GM18502 (cell line): ENCODE results near the gene APBA1.
"Not testable (repeated sequence)": the region's sequence is repeated elsewhere in the genome, so short reads cannot be mapped to it uniquely, and the experiment has no call there.

Source experiments
- ATAC-seq: cut with Tn5 transposase; IDR thresholded peaks from one replicate; pipeline ENCODE4 v1.9.1; 2021; ENCODE audit warnings: mild to moderate bottlenecking; ENCODE audit not compliant: unreplicated experiment, poor library complexity

The APBA1 gene

GRCh38 chr9:69456201-69456600 is 216.0 kb downstream of the APBA1 start:
- no peak for ATAC-seq

- no peak for ATAC-seq
Observed at GRCh38 chr9:69455311-69455710, 216.9 kb downstream of the APBA1 start.

GRCh38 chr9:69454321-69454720 is 217.8 kb downstream of the APBA1 start:
- no peak for ATAC-seq

GRCh38 chr9:69453746-69454145 is 218.4 kb downstream of the APBA1 start:
- ATAC-seq, result no peak

GRCh38 chr9:69452110-69452782 is 219.9 kb downstream of the APBA1 start:
- no peak for ATAC-seq

GRCh38 chr9:69446496-69446895 is 225.7 kb downstream of the APBA1 start:
- no peak for ATAC-seq

- no peak for ATAC-seq
Observed at GRCh38 chr9:69445251-69445650, 226.9 kb downstream of the APBA1 start.

GRCh38 chr9:69444791-69445190 is 227.4 kb downstream of the APBA1 start:
- ATAC-seq, result no peak

GRCh38 chr9:69444021-69444420 is 228.2 kb downstream of the APBA1 start:
- ATAC-seq, result no peak

- no peak for ATAC-seq
Observed at GRCh38 chr9:69443178-69443577, 229.0 kb downstream of the APBA1 start.

- no peak for ATAC-seq
Observed at GRCh38 chr9:69442486-69442885, 229.7 kb downstream of the APBA1 start.

- ATAC-seq, result not testable (repeated sequence)
Observed at GRCh38 chr9:69440254-69440955, 231.8 kb downstream of the APBA1 start.

GRCh38 chr9:69439654-69440053 is 232.5 kb downstream of the APBA1 start:
- ATAC-seq, result not testable (repeated sequence)

- no peak for ATAC-seq
Observed at GRCh38 chr9:69433968-69434367, 238.2 kb downstream of the APBA1 start.

GRCh38 chr9:69433392-69433791 is 238.8 kb downstream of the APBA1 start:
- ATAC-seq, result no peak

GRCh38 chr9:69432623-69433022 is 239.5 kb downstream of the APBA1 start:
- no peak for ATAC-seq

- ATAC-seq, result no peak
Observed at GRCh38 chr9:69431777-69432176, 240.4 kb downstream of the APBA1 start.

GRCh38 chr9:69431203-69431602 is 241.0 kb downstream of the APBA1 start:
- ATAC-seq, result no peak

GRCh38 chr9:69430206-69430605 is 242.0 kb downstream of the APBA1 start:
- ATAC-seq, result no peak

- ATAC-seq, result no peak
Observed at GRCh38 chr9:69429281-69429680, 242.9 kb downstream of the APBA1 start.

- ATAC-seq, result no peak
Observed at GRCh38 chr9:69428017-69428785, 244.0 kb downstream of the APBA1 start.
